Measurements from ENCODE around the gene SWI5.

SWI5 gene

DNA sequence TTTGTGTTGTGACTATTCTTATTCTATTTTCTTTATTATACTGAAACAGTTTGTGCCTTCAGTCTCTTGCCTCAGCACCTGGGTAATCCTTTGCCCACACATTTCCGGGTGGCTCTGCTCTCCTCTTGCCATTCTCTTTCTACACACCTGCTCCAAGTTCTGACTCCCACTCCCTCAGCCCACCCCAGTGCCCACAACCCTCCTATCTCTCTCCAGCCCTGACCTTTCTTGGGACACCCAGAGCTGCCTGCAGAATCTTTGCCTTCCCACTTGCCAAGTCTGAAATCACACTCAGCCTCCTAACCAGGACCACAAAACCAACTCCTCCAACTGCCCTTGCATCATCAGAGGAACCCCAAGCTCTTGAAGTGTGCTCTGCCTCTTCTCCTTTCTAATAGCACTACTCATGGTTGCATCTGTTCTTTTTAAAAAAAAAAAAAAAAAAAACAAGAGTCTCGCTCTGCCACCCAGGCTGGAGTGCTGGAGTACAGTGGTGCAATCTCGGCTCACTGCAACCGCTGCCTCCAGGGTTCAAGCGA is 4.1 kb downstream of the SWI5 start:
- no peak overlapping the region for H3K4me3 ChIP-seq (ENCODE audit: low read depth, low read length, poor library complexity, severe bottlenecking)

DNA sequence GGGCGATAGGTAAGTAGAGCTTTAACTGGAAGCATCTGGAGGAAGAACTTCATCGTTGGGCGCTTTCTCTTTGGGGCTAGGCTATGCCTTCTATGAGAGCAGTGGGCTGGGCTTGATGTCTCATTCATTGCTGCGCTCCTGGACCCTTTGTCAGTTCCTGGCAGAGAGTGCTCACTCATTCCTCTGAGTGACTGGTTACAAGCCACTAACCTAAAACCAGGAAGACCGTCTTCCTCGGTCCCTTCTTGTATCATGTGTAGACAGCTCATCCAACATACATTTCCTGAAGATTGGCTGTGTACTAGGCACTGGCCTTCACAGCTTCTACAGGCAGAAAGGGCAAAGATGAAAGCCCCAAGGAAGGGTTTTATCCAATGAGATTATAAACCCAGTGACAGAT is 6.4 kb downstream of the SWI5 start:
- H3K4me3 ChIP-seq (ENCODE audit: low read depth, low read length, poor library complexity, severe bottlenecking), result no peak overlapping the region
- no peak overlapping the region for H3K27ac ChIP-seq (ENCODE audit: low read depth, low read length, poor library complexity, severe bottlenecking)
- H3K79me2 ChIP-seq (ENCODE audit: insufficient read depth, low read length), result no peaks in the 10 kb centered on the region
- H3K4me2 ChIP-seq (ENCODE audit: low read length), result no peak overlapping the region
- H2AFZ ChIP-seq (ENCODE audit: low read length), result no peak overlapping the region
- H3K9ac ChIP-seq (ENCODE audit: low read length), result no peak overlapping the region
- no peaks in the 10 kb centered on the region for H4K20me1 ChIP-seq (ENCODE audit: insufficient read depth, low read length)
- H3K36me3 ChIP-seq (ENCODE audit: insufficient read depth, low read length), result peaks cover 7% of the 10 kb centered on the region; the same call in 1 of the 2 replicates
- H3F3A ChIP-seq (ENCODE audit: insufficient read depth, low read length), result no peaks in the 10 kb centered on the region
- H3K27me3 ChIP-seq (ENCODE audit: insufficient read depth, low read length), result no peaks in the 10 kb centered on the region
- TF ChIP-seq, protein P1, sequence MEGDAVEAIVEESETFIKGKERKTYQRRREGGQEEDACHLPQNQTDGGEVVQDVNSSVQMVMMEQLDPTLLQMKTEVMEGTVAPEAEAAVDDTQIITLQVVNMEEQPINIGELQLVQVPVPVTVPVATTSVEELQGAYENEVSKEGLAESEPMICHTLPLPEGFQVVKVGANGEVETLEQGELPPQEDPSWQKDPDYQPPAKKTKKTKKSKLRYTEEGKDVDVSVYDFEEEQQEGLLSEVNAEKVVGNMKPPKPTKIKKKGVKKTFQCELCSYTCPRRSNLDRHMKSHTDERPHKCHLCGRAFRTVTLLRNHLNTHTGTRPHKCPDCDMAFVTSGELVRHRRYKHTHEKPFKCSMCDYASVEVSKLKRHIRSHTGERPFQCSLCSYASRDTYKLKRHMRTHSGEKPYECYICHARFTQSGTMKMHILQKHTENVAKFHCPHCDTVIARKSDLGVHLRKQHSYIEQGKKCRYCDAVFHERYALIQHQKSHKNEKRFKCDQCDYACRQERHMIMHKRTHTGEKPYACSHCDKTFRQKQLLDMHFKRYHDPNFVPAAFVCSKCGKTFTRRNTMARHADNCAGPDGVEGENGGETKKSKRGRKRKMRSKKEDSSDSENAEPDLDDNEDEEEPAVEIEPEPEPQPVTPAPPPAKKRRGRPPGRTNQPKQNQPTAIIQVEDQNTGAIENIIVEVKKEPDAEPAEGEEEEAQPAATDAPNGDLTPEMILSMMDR (IDR thresholded peaks at IDR 0.05; ENCODE audit: low read length), result no peak
- no peak for TF ChIP-seq EZH2 (IDR thresholded peaks at IDR 0.05; ENCODE audit: borderline replicate concordance, low read length)
- no peaks in the 10 kb centered on the region for H3K9me3 ChIP-seq (ENCODE audit: low read length)
- peaks cover 2% of the 10 kb centered on the region for H3K4me1 ChIP-seq (ENCODE audit: insufficient read depth, low read length, severe bottlenecking)
- no peaks in the 10 kb centered on the region for H3K9me2 ChIP-seq (ENCODE audit: low read depth, low read length)

More for the DNA sequence above, 4.1 kb downstream of the SWI5 start:
- H3F3A ChIP-seq (ENCODE audit: insufficient read depth, low read length), result no peaks in the 10 kb centered on the region
- H3K4me2 ChIP-seq (ENCODE audit: low read length), result no peak overlapping the region
- H3K9ac ChIP-seq (ENCODE audit: low read length), result no peak overlapping the region
- H3K36me3 ChIP-seq (ENCODE audit: insufficient read depth, low read length), result no peaks in the 10 kb centered on the region
- no peaks in the 10 kb centered on the region for H3K79me2 ChIP-seq (ENCODE audit: insufficient read depth, low read length)
- no peak for TF ChIP-seq EZH2 (IDR thresholded peaks at IDR 0.05; ENCODE audit: borderline replicate concordance, low read length)
- TF ChIP-seq, protein P1 (IDR thresholded peaks at IDR 0.05; ENCODE audit: low read length), result no peak
- peaks cover 13% of the 10 kb centered on the region for H3K4me1 ChIP-seq (ENCODE audit: insufficient read depth, low read length, severe bottlenecking)
- no peaks in the 10 kb centered on the region for H3K9me2 ChIP-seq (ENCODE audit: low read depth, low read length)
- H3K27me3 ChIP-seq (ENCODE audit: insufficient read depth, low read length), result no peaks in the 10 kb centered on the region
- H3K27ac ChIP-seq (ENCODE audit: low read depth, low read length, poor library complexity, severe bottlenecking), result no peak overlapping the region
- H3K9me3 ChIP-seq (ENCODE audit: low read length), result no peaks in the 10 kb centered on the region
- no peaks in the 10 kb centered on the region for H4K20me1 ChIP-seq (ENCODE audit: insufficient read depth, low read length)
- H2AFZ ChIP-seq (ENCODE audit: low read length), result no peak overlapping the region

DNA sequence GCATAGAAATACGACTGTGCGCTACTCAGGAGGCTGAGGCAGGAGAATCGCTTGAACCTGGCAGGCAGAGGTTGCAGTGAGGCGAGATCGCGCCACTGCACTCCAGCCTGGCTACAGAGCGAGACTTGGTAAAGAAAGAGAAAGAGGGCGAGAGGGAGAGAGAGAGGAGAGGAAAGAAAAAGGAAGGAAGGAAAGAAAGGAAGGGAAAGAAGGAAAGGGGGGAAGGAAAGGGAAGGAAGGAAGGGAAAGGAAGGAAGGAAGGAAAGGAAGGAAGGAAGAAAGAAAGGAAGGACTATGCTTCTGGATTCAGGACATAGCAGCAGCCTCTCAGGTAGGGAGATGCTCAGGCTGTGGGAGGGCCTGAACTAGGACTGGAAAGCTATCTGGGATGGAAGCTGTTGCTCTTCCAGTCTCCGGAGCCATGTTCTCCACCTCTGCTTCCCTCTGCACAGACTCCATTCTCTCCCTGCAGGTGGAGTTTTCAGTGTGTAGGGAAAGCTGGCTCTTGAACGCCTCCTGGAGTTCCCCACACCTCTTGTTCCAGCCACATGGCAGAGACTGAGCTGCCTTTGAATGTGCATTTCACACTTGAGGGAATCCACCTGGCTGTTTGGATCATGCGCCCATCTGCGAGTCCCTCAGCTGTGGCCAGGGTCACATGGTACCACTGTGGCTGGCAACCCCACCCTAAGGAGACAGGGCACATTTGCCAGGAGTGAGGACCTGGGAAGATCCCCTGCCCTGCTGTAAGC is 9.1 kb downstream of the SWI5 start:
- no peak overlapping the region for H3K4me2 ChIP-seq (ENCODE audit: low read length)
- no peaks in the 10 kb centered on the region for H3F3A ChIP-seq (ENCODE audit: insufficient read depth, low read length)
- no peak overlapping the region for H3K4me3 ChIP-seq (ENCODE audit: low read depth, low read length, poor library complexity, severe bottlenecking)
- H3K27me3 ChIP-seq (ENCODE audit: insufficient read depth, low read length), result no peaks in the 10 kb centered on the region
- TF ChIP-seq, protein P1 (IDR thresholded peaks at IDR 0.05; ENCODE audit: low read length), result no peak
- no peak for TF ChIP-seq EZH2 (IDR thresholded peaks at IDR 0.05; ENCODE audit: borderline replicate concordance, low read length)
- H3K9me3 ChIP-seq (ENCODE audit: low read length), result no peaks in the 10 kb centered on the region
- no peaks in the 10 kb centered on the region for H3K79me2 ChIP-seq (ENCODE audit: insufficient read depth, low read length)
- no peaks in the 10 kb centered on the region for H3K9me2 ChIP-seq (ENCODE audit: low read depth, low read length)
- H3K36me3 ChIP-seq (ENCODE audit: insufficient read depth, low read length), result peaks cover 7% of the 10 kb centered on the region; the same call in 1 of the 2 replicates
- H3K9ac ChIP-seq (ENCODE audit: low read length), result no peak overlapping the region
- no peak overlapping the region for H3K27ac ChIP-seq (ENCODE audit: low read depth, low read length, poor library complexity, severe bottlenecking)
- H3K4me1 ChIP-seq (ENCODE audit: insufficient read depth, low read length, severe bottlenecking), result no peaks in the 10 kb centered on the region
- H4K20me1 ChIP-seq (ENCODE audit: insufficient read depth, low read length), result no peaks in the 10 kb centered on the region
- H2AFZ ChIP-seq (ENCODE audit: low read length), result no peak overlapping the region
